Upper lobe of left lung (tissue), 6 donors: ENCODE results near the gene JMJD4. TPM values are rescaled to one million over a fixed set of nuclear protein-coding genes. Genes with fewer than 3 reads are reported as not detected.

Experiments used
- ATAC-seq, 2 donors: fragments of 200-7000 bp; cut with Tn5 transposase; one replicate each; pipeline ENCODE4 v1.9.1; 2022; ENCODE audit warnings: mild to moderate bottlenecking in 2 of 2, moderate library complexity in 2 of 2; ENCODE audit not compliant: low FRiP score in 2 of 2
- DNase-seq, 2 donors: peaks; one replicate each; pipeline ENCODE4 v3.0.0-alpha.2; 2019 to 2020
- H3K27ac ChIP-seq, 4 donors: fragments of 200-600 bp; sonication (generic); one replicate each; pipeline ENCODE4 v1.5.1; 2016 to 2019
- H3K27me3 ChIP-seq, 4 donors: fragments of 200-600 bp; sonication (generic); one replicate each; pipeline ENCODE4 v1.5.1; 2017 to 2019
- H3K36me3 ChIP-seq, 4 donors: fragments of 200-600 bp; sonication (generic); one replicate each; pipeline ENCODE4 v1.5.1; 2016 to 2019
- H3K4me1 ChIP-seq, 4 donors: fragments of 200-600 bp; sonication (generic); one replicate each; pipeline ENCODE4 v1.5.1; 2018 to 2019
- H3K4me3 ChIP-seq, 4 donors: fragments of 200-600 bp; sonication (generic); one replicate each; pipeline ENCODE4 v1.5.1; 2017 to 2019; ENCODE audit warnings: mild to moderate bottlenecking in 2 of 4, moderate library complexity in 1 of 4
- H3K9me3 ChIP-seq, 4 donors: fragments of 200-600 bp; sonication (generic); one replicate each; pipeline ENCODE4 v1.5.1; 2018 to 2019
- CTCF ChIP-seq, 6 experiments: fragments of 450-650 bp in 4 of 6; fragments of 200-600 bp in 2 of 6; sonication (generic) in 2 of 6; IDR thresholded peaks; one replicate each; pipeline ENCODE4 v1.5.1; 2016 to 2019; ENCODE audit warnings: antibody characterized with exemption in 6 of 6
- EP300 ChIP-seq, 4 donors: sonication (generic); formaldehyde crosslinking; IDR thresholded peaks; one replicate each; pipeline ENCODE4 v1.5.1; 2017; ENCODE audit warnings: antibody characterized with exemption in 4 of 4, control low read depth in 2 of 4
- POLR2A ChIP-seq, 4 donors: fragments of 450-650 bp; IDR thresholded peaks; one replicate each; pipeline ENCODE4 v1.5.1; 2016 to 2017; ENCODE audit warnings: antibody characterized with exemption in 4 of 4, mild to moderate bottlenecking in 2 of 4
- POLR2AphosphoS5 ChIP-seq, 2 donors: sonication (generic); formaldehyde crosslinking; IDR thresholded peaks; one replicate each; pipeline ENCODE4 v1.5.1; 2017; ENCODE audit warnings: antibody characterized with exemption in 2 of 2
- WGBS, 2 donors: methylation state at CpG; one replicate each; pipeline ENCODE4 v1.1.5; 2017 to 2018; 5-methylcytosine and 5-hydroxymethylcytosine counted together
- total RNA-seq, 6 donors: library from RNA; depleted of rRNA in 4 of 6; stranded (reverse); fragments of >200 nt in 4 of 6; gene quantifications; one replicate each; pipeline versions ENCODE4 v1.1.0 to v1.2.1, GENCODE V29; 2016 to 2021
- donor health status: DM: no; HTN: no; CAD: no; lungs with moderate emphysema.
- donor health status: DM: no; HTN: yes; CAD: no; lungs with severe emphysema.

Gene JMJD4
- total RNA-seq, 6 donors from 2014 or later: 12.6 to 27.2 (median 20.0) TPM

DNA sequence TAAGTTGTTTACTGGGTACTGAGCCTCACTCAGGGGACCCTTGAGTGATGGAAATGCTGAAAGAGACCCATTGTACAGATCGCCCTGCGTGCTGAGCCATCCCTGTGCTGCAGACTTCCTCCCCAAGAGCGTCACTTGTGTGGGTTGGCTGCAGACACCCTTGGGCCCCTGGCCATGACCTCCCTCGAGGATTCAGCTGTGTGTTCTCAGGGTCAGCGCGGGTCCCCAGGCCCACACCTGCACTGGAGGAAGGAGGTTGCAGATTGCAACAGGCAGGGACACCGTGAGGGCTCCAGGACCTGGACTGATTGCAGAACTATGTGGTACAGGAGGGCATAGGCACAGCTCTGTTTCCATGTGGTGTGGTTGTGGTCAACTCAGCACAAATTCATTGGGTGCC is 4.5 kb upstream of the JMJD4 start:
- Histone ChIP-seq H3K27me3 (no peaks in the 10 kb centered on the region), H3K4me3 (no peak overlapping the region), H3K36me3 (peaks cover 0 to 4% (median 0%) of the 10 kb centered on the region in 4 donors), H3K27ac (no peak overlapping the region), H3K4me1 (peaks cover 6 to 15% (median 6%) of the 10 kb centered on the region in 4 donors), H3K9me3 (no peaks in the 10 kb centered on the region)
- TF ChIP-seq POLR2A (IDR thresholded peaks at IDR 0.05) (no peak), POLR2AphosphoS5 (IDR thresholded peaks at IDR 0.05) (no peak), EP300 (IDR thresholded peaks at IDR 0.05) (no peak), CTCF (IDR thresholded peaks at IDR 0.05) (no peak)
- 87 to 94% methylated on average over 7 of the region's 7 CpGs for WGBS, 2 donors
- ATAC-seq (no peak), DNase-seq (no peak)

DNA sequence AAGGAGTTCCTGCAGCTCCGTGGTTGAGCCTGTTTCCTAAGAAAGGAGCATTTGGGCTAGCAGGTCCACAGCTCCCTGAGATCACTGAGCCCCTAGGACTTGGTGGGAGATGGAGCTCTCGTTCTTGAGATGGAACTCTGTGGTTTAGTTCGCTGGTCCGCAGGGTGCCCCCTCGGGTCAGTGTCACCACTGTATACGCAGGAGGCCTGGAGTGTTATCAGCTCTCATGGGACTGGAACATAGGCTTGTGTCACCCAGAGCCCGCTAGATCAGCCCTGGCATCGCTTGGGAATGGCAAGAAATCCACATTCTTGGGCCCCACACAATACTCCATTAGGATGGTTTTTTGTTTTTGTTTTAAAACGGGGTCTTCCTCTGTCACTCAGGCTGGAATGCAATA is 3.7 kb upstream of the JMJD4 start:
- no peaks in the 10 kb centered on the region for H3K27me3 ChIP-seq
- TF ChIP-seq CTCF (IDR thresholded peaks at IDR 0.05) (no peak), POLR2AphosphoS5 (IDR thresholded peaks at IDR 0.05) (no peak), EP300 (IDR thresholded peaks at IDR 0.05) (no peak), POLR2A (IDR thresholded peaks at IDR 0.05) (no peak)
- H3K9me3 ChIP-seq: no peaks in the 10 kb centered on the region
- H3K4me1 ChIP-seq: peaks cover 13 to 23% (median 14%) of the 10 kb centered on the region in 4 donors
- 89 to 92% methylated on average over 4 to 9 of the region's 9 CpGs for WGBS, 2 donors
- no peak for DNase-seq
- H3K27ac ChIP-seq: no peak overlapping the region
- ATAC-seq: no peak
- H3K4me3 ChIP-seq: no peak overlapping the region
- peaks cover 0 to 4% (median 0%) of the 10 kb centered on the region in 4 donors for H3K36me3 ChIP-seq

DNA sequence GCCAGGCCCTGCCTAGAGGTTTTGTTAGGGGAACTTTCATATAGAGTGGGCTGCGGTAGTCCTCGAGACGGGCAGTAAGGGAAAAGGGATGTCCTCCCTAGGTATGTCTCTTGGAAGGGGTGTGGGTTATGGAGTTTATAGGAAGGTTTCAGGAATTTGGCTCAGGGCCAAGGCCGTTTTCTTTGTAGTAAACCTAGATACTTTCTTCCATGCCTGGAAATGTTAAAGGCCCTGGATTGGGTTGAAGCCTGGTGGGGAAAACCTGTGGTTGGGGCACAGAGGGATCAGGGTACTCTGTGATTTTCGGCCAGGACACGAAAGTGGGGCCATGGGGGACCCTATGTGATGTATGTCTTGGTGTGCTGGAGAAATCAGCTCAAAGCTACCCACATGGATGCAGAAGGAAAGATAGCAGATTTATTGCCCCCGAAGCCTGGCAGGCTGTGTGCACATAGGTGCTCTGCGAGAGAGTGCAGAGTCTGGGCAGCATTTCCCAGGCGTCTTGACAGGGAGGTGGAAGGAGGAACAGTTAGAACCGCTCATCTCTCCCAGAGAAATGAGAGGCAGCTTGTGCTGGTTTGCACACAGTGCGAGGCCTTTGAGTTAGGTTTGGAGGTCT is 1.8 kb upstream of the JMJD4 start:
- no peak for TF ChIP-seq POLR2AphosphoS5 (IDR thresholded peaks at IDR 0.05)
- no peak for TF ChIP-seq EP300 (IDR thresholded peaks at IDR 0.05)
- TF ChIP-seq POLR2A (IDR thresholded peaks at IDR 0.05): no peak
- TF ChIP-seq CTCF (IDR thresholded peaks at IDR 0.05): no peak
- 87 to 89% methylated on average over 11 of the region's 11 CpGs for WGBS, 2 donors
- ATAC-seq (no peak), DNase-seq (no peak)
- Histone ChIP-seq H3K4me3 (no peak overlapping the region), H3K4me1 (peaks cover 15 to 32% (median 18%) of the 10 kb centered on the region in 4 donors), H3K27ac (no peak overlapping the region), H3K9me3 (no peaks in the 10 kb centered on the region), H3K27me3 (no peaks in the 10 kb centered on the region), H3K36me3 (peaks cover 0 to 22% (median 13%) of the 10 kb centered on the region in 4 donors)

GRCh38 chr1:227735539-227736285 is 610 bp upstream of the JMJD4 start:
- H3K36me3 ChIP-seq: peaks cover 0 to 31% (median 18%) of the 10 kb centered on the region in 4 donors
- TF ChIP-seq POLR2AphosphoS5 (IDR thresholded peaks at IDR 0.05) (no peak), CTCF (IDR thresholded peaks at IDR 0.05) (no peak), EP300 (IDR thresholded peaks at IDR 0.05) (no peak), POLR2A (IDR thresholded peaks at IDR 0.05) (no peak)
- DNase-seq (no peak), ATAC-seq (peak; percentile 0 to 79)
- H3K27ac ChIP-seq: peak overlapping the region; percentile 71 to 91 (median 88)
- 2 to 3% methylated on average over 10 to 20 of the region's 31 CpGs for WGBS, 2 donors
- H3K27me3 ChIP-seq: no peaks in the 10 kb centered on the region
- no peaks in the 10 kb centered on the region for H3K9me3 ChIP-seq
- peaks cover 15 to 40% (median 20%) of the 10 kb centered on the region in 4 donors for H3K4me1 ChIP-seq
- peak overlapping the region; percentile 76 to 98 (median 86) for H3K4me3 ChIP-seq
